Measurements from ENCODE around the gene MMP25. TPM values are rescaled to one million over a fixed set of nuclear protein-coding genes. Genes with fewer than 3 reads are reported as not detected.

MMP25 gene
- total and polyA plus RNA-seq, 2 donors (not counting 1 experiment from before 2014, with no cell fraction given), result 0.12 to 0.22 TPM

- H3K27me3 Mint-ChIP-seq, result peaks cover 6% of the 10 kb centered on the region
Measured at GRCh38 chr16:3021449-3022207, 24.7 kb upstream of the MMP25 start.

More at GRCh38 chr16:3021449-3022207, 24.7 kb upstream of the MMP25 start:
- H3K4me1 Mint-ChIP-seq, result peaks cover 43% of the 10 kb centered on the region
- Histone ChIP-seq H3K4me3 (ENCODE audit: control extremely low read depth in 1 of 5, extremely low read depth in 1 of 5, insufficient read depth in 1 of 5, low read depth in 2 of 5, low read length in 4 of 5) (peak overlapping the region in 4 of 5 experiments; percentile 48 to 68 (median 59)), H4K20me1 (ENCODE audit: control insufficient read depth, insufficient read depth, low read length, poor library complexity, severe bottlenecking) (peaks cover 14% of the 10 kb centered on the region), H3K4me2 (replicated peaks; ENCODE audit: low read depth, low read length, poor library complexity, severe bottlenecking) (peak overlapping the region; percentile 82), H2AFZ (ENCODE audit: insufficient read depth, low read depth, low read length, poor library complexity, severe bottlenecking) (peak overlapping the region; percentile 58), H3K4me1 (ENCODE audit: control insufficient read depth in 2 of 2, insufficient read depth in 2 of 2, low read length in 2 of 2) (peaks cover 37 to 54% of the 10 kb centered on the region in 2 donors), H3K79me2 (ENCODE audit: control insufficient read depth, insufficient read depth, low read length) (peaks cover 15% of the 10 kb centered on the region), H3K27me3 (replicated peaks in 1 of 4; ENCODE audit: control extremely low read depth in 1 of 4, control insufficient read depth in 3 of 4, insufficient read depth in 4 of 4, low read length in 3 of 4) (peaks cover 0 to 19% (median 8%) of the 10 kb centered on the region in 4 experiments), H3K36me3 (replicated peaks in 1 of 2; ENCODE audit: control extremely low read depth in 1 of 2, control insufficient read depth in 1 of 2, extremely low read depth in 1 of 2, insufficient read depth in 2 of 2, low read length in 1 of 2) (peaks cover 0 to 11% of the 10 kb centered on the region in 2 experiments), H3K9ac (ENCODE audit: low read length) (peak overlapping the region; percentile 70), H3K27ac (ENCODE audit: low read length in 2 of 2) (no peak overlapping the region), H3K9me3 (ENCODE audit: control extremely low read depth in 1 of 3, control insufficient read depth in 2 of 3, insufficient read depth in 1 of 3, low read length in 2 of 3) (peaks cover 0 to 4% (median 0%) of the 10 kb centered on the region in 3 donors)
- WGBS (ENCODE audit: insufficient coverage), result 18% methylated on average over 20 of the region's 25 CpGs
- ChIA-PET CTCF (interaction anchor here (1.9 to 6.9 kb wide), 4 partner anchors 9 to 27 kb away, joined by 5 to 61 read pairs (median 23); no protein-coding TSS in a partner anchor), POLR2A (interaction anchor here (0.6 to 2.1 kb wide), 4 partner anchors 16 to 137 kb away, joined by 4 to 9 read pairs (median 4); no protein-coding TSS in a partner anchor)
- no peaks in the 10 kb centered on the region for H3K9me3 Mint-ChIP-seq (ENCODE audit: insufficient read depth)
- intact Hi-C loops (cut with micrococcal nuclease), result loop anchor here (1.0 to 10.0 kb wide), 7 partner anchors 38 to 1717 kb away; partner anchors contain the start of genes PAQR4, SRRM2, UBE2I and ZNF174
- H3K4me3 Mint-ChIP-seq, result peak overlapping the region; percentile 90
- peak; percentile 83 for DNase-seq
- TF ChIP-seq CTCF (IDR thresholded peaks at IDR 0.05), result peak; percentile 39
- TF ChIP-seq EZH2 (IDR thresholded peaks at IDR 0.05; ENCODE audit: borderline replicate concordance, insufficient read depth, low read depth, low read length, poor library complexity, severe bottlenecking), result no peak
- peak overlapping the region; percentile 88 for H3K27ac Mint-ChIP-seq
- peak; percentile 18 for ATAC-seq (ENCODE audit: low read depth)
